Naive thymus-derived CD8-positive, alpha-beta T cell (primary cell): ENCODE data around the gene SLC9A1. TPM values are rescaled to one million over a fixed set of nuclear protein-coding genes. Genes with fewer than 3 reads are reported as not detected.

Source experiments
- ATAC-seq, 2 donors: fragments of 150-1000 bp; cut with Tn5 transposase in 1 of 2; sonication (Bioruptor Pico), chemical (Tn5 transposase) in 1 of 2; 1 replicate in 1 of 2; 2 replicates in 1 of 2; pipeline ENCODE4 v1.10.0; 2021; ENCODE audit warnings: mild to moderate bottlenecking in 2 of 2, moderate library complexity in 2 of 2
- POLR2A ChIA-PET: fragments of 350-600 bp; sonication (Branson Sonifier 250); formaldehyde crosslinking; loops from one replicate; lab custom pipeline; 2021; ENCODE audit warnings: antibody characterized with exemption; lab: Charles Lee
- DNase-seq, 10 donors: peaks; one replicate each; pipeline versions ENCODE4 v3.0.0 to v3.0.0-alpha.2; 2020 to 2022
- H3K27ac Mint-ChIP-seq, 10 donors: one replicate each; pipeline ENCODE4 v1.8.0; 2020 to 2022; ENCODE audit warnings: mild to moderate bottlenecking in 10 of 10, mixed read lengths in 10 of 10, moderate library complexity in 4 of 10, inconsistent platforms in 1 of 10
- H3K27me3 Mint-ChIP-seq, 5 donors: one replicate each; pipeline ENCODE4 v1.8.0; 2021 to 2022; ENCODE audit warnings: mixed read lengths in 5 of 5
- H3K36me3 Mint-ChIP-seq, 3 donors: one replicate each; pipeline ENCODE4 v1.8.0; 2020 to 2022; ENCODE audit warnings: mixed read lengths in 3 of 3, mild to moderate bottlenecking in 2 of 3, inconsistent platforms in 1 of 3
- H3K4me1 Mint-ChIP-seq, 4 donors: one replicate each; pipeline ENCODE4 v1.8.0; 2021 to 2022; ENCODE audit warnings: mixed read lengths in 4 of 4
- H3K4me3 Mint-ChIP-seq, 10 donors: one replicate each; pipeline ENCODE4 v1.8.0; 2020 to 2022; ENCODE audit warnings: mild to moderate bottlenecking in 10 of 10, mixed read lengths in 10 of 10, moderate library complexity in 6 of 10, inconsistent platforms in 1 of 10
- H3K9me3 Mint-ChIP-seq, 9 donors: one replicate each; pipeline ENCODE4 v1.8.0; 2020 to 2022; ENCODE audit warnings: mixed read lengths in 9 of 9, mild to moderate bottlenecking in 3 of 9, inconsistent platforms in 1 of 9, moderate library complexity in 1 of 9
- polyA plus RNA-seq, 3 donors: library from polyadenylated mRNA; unstranded; fragments of 300-500 nt; fragmentation: Illumina TruSeq; gene quantifications; one replicate each; pipeline ENCODE4 v1.2.3, GENCODE V29; 2021
- total RNA-seq, 8 experiments: library from RNA in 2 of 8; stranded (reverse) in 2 of 8; gene quantifications; one replicate each; pipeline ENCODE4 v1.2.3 and lab custom pipeline; 2021 to 2026

Gene SLC9A1
- total and polyA plus RNA-seq, 5 experiments from 2014 or later: 4.5 to 17.7 (median 14.2) TPM

DNA sequence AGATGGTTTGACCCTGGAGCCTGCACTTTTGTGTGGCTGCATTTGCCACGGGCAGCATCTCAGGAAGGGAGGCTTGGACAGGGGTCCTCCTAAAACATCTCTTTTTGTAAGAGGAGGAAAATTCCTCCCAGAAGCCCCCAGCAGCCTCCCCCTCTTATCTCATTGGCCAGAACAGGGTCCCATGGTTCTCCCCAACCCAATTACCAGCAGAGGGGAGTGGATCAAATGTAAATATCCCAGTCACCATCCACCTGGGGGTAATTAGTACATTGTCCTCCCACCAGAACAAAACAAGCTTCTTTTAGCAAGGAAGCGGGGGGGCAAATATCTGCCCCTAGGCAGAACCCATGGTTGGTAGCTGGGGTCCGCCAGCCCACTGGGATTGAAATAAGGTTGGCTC, 97.5 kb downstream of the SLC9A1 start:
- Mint-ChIP-seq H3K36me3 (no peaks in the 10 kb centered on the region), H3K4me1 (no peaks in the 10 kb centered on the region), H3K9me3 (no peaks in the 10 kb centered on the region), H3K27ac (no peak overlapping the region), H3K4me3 (no peak overlapping the region), H3K27me3 (no peaks in the 10 kb centered on the region)
- DNase-seq (no peak), ATAC-seq (no peak)
- POLR2A ChIA-PET: interaction anchor here (0.6 kb wide), 1 partner anchor 376 kb away, joined by 4 read pairs; no protein-coding TSS in a partner anchor

DNA sequence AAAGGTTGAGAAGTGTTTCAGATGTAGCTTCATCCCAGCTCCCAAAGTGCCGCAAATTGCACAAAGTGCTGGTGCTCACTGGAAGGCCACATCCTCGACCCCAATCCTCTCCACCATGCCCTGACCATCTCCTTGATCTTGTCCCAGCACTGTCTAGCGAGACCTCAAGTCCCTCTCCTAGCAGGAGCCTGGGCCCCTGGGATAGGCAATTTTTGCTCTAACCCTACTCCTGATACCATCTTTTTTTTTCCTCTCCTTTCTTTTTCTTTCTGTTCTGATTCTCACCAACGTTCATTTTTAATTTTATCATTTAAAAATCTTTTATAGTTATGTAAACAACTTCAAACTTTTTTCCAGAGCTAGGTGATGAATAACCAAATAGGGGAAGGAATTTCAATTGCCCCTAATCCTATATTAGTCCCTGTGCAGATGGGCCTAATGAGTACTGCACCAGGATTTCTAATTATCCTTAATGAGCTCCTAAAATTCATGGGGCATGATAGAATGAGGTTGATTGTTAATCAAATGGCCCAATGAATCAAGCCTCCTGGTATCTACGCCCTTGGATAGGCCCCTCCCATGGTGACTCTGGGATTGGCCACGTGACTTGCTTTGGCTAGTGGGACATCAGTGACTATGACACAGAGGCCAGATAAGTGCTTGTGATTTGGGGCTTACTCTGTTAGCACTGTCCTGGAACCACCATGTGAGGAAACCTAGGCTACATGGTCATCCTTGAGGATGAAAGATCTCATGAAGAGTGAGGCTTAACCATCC, 100.8 kb downstream of the SLC9A1 start:
- DNase-seq (no peak), ATAC-seq (no peak)
- POLR2A ChIA-PET: interaction anchor here (0.5 kb wide), 1 partner anchor 110 kb away, joined by 3 read pairs; no protein-coding TSS in a partner anchor
- Mint-ChIP-seq H3K9me3 (no peaks in the 10 kb centered on the region), H3K4me1 (no peaks in the 10 kb centered on the region), H3K27me3 (no peaks in the 10 kb centered on the region), H3K4me3 (no peak overlapping the region), H3K36me3 (no peaks in the 10 kb centered on the region), H3K27ac (no peak overlapping the region)

- H3K9me3 Mint-ChIP-seq: no peaks in the 10 kb centered on the region
- POLR2A ChIA-PET: interaction anchor here (0.6 kb wide), 1 partner anchor 264 kb away, joined by 3 read pairs; no protein-coding TSS in a partner anchor
- DNase-seq: no peak
- H3K4me1 Mint-ChIP-seq: no peaks in the 10 kb centered on the region
- no peak overlapping the region for H3K27ac Mint-ChIP-seq
- no peaks in the 10 kb centered on the region for H3K36me3 Mint-ChIP-seq
- no peak for ATAC-seq
- H3K27me3 Mint-ChIP-seq: no peaks in the 10 kb centered on the region
- H3K4me3 Mint-ChIP-seq: no peak overlapping the region
Measured at GRCh38 chr1:27052527-27052926, 102.4 kb downstream of the SLC9A1 start.

DNA sequence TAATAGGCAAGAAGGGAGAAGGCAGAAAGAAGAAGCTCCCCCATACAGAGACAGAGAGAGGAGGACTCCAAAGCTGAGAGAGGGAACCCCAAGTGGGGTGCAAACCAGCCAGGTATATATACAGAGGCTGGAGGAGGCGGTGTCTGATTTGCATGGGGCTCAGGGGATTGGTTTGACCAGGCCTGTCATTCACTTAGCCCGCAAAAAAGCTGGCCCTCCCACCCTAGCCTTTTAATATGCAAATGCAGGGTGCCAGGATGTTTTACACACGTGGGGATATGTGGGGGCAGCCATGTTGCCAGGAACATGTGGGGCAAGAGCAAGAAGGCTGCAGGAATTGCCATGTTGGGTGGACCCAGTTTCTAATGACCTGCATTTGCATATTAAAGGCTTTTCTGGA, 105.3 kb downstream of the SLC9A1 start:
- Mint-ChIP-seq H3K36me3 (no peaks in the 10 kb centered on the region), H3K9me3 (no peaks in the 10 kb centered on the region), H3K4me3 (no peak overlapping the region), H3K27me3 (no peaks in the 10 kb centered on the region), H3K4me1 (peaks cover 12 to 18% (median 17%) of the 10 kb centered on the region in 4 donors), H3K27ac (no peak overlapping the region)
- ATAC-seq (no peak), DNase-seq (no peak)
- POLR2A ChIA-PET: interaction anchor here (0.6 kb wide), 1 partner anchor 17 kb away, joined by 5 read pairs; no protein-coding TSS in a partner anchor

- no peak for DNase-seq
- peaks cover 15 to 21% (median 20%) of the 10 kb centered on the region in 4 donors for H3K4me1 Mint-ChIP-seq
- H3K27ac Mint-ChIP-seq: no peak overlapping the region
- POLR2A ChIA-PET: interaction anchor here (0.6 kb wide), 1 partner anchor 16 kb away, joined by 5 read pairs; no protein-coding TSS in a partner anchor
- H3K36me3 Mint-ChIP-seq: no peaks in the 10 kb centered on the region
- H3K27me3 Mint-ChIP-seq: peaks cover 0 to 2% (median 0%) of the 10 kb centered on the region in 5 donors
- ATAC-seq: no peak
- H3K9me3 Mint-ChIP-seq: no peaks in the 10 kb centered on the region
- no peak overlapping the region for H3K4me3 Mint-ChIP-seq
Measured at GRCh38 chr1:27049100-27049499, 105.8 kb downstream of the SLC9A1 start.

Other genes starting within 250 kb of the SLC9A1 start
- not detected for gene NR0B2, start 241.2 kb downstream of the SLC9A1 start, total RNA-seq
- gene NR0B2, start 241.2 kb downstream of the SLC9A1 start, polyA plus RNA-seq: under 1 TPM in 1 of 3 donors, not detected in 2; 0.18 TPM
- gene NUDC, start 233.4 kb downstream of the SLC9A1 start, total RNA-seq: 10 to 100 TPM; 46.6 to 48.8 TPM
- gene NUDC, start 233.4 kb downstream of the SLC9A1 start, polyA plus RNA-seq: 100 to 1,000 TPM; 104 to 131 (median 120) TPM
- 1 to 10 TPM; 2.8 to 3.5 TPM for gene KDF1, start 194.7 kb downstream of the SLC9A1 start, total RNA-seq
- gene KDF1, start 194.7 kb downstream of the SLC9A1 start, polyA plus RNA-seq: 1 to 10 TPM; 2.8 to 7.7 (median 6.9) TPM
- gene TRNP1, start 161.4 kb downstream of the SLC9A1 start, total RNA-seq: not detected
- gene TRNP1, start 161.4 kb downstream of the SLC9A1 start, polyA plus RNA-seq: not detected
- not detected for gene TENT5B, start 142.3 kb downstream of the SLC9A1 start, total RNA-seq
- not detected for gene TENT5B, start 142.3 kb downstream of the SLC9A1 start, polyA plus RNA-seq
- 10 to 100 TPM; 57.4 to 58.2 TPM for gene WDTC1, start 79.5 kb upstream of the SLC9A1 start, total RNA-seq
- gene WDTC1, start 79.5 kb upstream of the SLC9A1 start, polyA plus RNA-seq: 1 to 10 TPM; 4.0 to 5.8 (median 5.6) TPM
- 10 to 100 TPM; 42.5 to 44.0 TPM for gene TMEM222, start 167.0 kb upstream of the SLC9A1 start, total RNA-seq
- gene TMEM222, start 167.0 kb upstream of the SLC9A1 start, polyA plus RNA-seq: 10 to 100 TPM; 54.1 to 57.1 (median 56.9) TPM
- 100 to 1,000 TPM; 125 to 135 TPM for gene SYTL1, start 186.9 kb upstream of the SLC9A1 start, total RNA-seq
- gene SYTL1, start 186.9 kb upstream of the SLC9A1 start, polyA plus RNA-seq: 10 to 100 TPM; 74.4 to 92.3 (median 91.9) TPM
- gene MAP3K6, start 211.8 kb upstream of the SLC9A1 start, total RNA-seq: 10 to 100 TPM; 10.1 to 11.6 TPM
- gene MAP3K6, start 211.8 kb upstream of the SLC9A1 start, polyA plus RNA-seq: 1 to 10 TPM; 1.7 to 6.0 (median 3.0) TPM
- gene FCN3, start 219.7 kb upstream of the SLC9A1 start, total RNA-seq: not detected
- gene FCN3, start 219.7 kb upstream of the SLC9A1 start, polyA plus RNA-seq: not detected
- not detected for gene CD164L2, start 228.2 kb upstream of the SLC9A1 start, total RNA-seq
- gene CD164L2, start 228.2 kb upstream of the SLC9A1 start, polyA plus RNA-seq: under 1 TPM in 1 of 3 donors, not detected in 2; 0.17 TPM
- gene GPR3, start 237.5 kb upstream of the SLC9A1 start, total RNA-seq: not detected
- gene GPR3, start 237.5 kb upstream of the SLC9A1 start, polyA plus RNA-seq: under 1 TPM in 2 of 3 donors, not detected in 1; 0.10 to 0.28 TPM